Activated naive CD4-positive, alpha-beta T cell treated with anti-CD3 and anti-CD28 coated beads, Interleukin-2, amount 50 U/mL, for 24 hours (primary cell): ENCODE results near the gene TSPAN14.

Experiments used
- H3K27ac Mint-ChIP-seq: one replicate; pipeline ENCODE4 v1.8.0; 2021; ENCODE audit warnings: mild to moderate bottlenecking, mixed read lengths
- H3K27me3 Mint-ChIP-seq: one replicate; pipeline ENCODE4 v1.8.0; 2021; ENCODE audit warnings: mixed read lengths
- H3K36me3 Mint-ChIP-seq: one replicate; pipeline ENCODE4 v1.8.0; 2021; ENCODE audit warnings: mixed read lengths
- H3K4me1 Mint-ChIP-seq: one replicate; pipeline ENCODE4 v1.8.0; 2021; ENCODE audit warnings: mixed read lengths
- H3K4me3 Mint-ChIP-seq: one replicate; pipeline ENCODE4 v1.8.0; 2021; ENCODE audit warnings: mild to moderate bottlenecking, mixed read lengths
- H3K9me3 Mint-ChIP-seq: one replicate; pipeline ENCODE4 v1.8.0; 2021; ENCODE audit warnings: mixed read lengths

TSPAN14 gene

GRCh38 chr10:80459047-80459865 lies 5.1 kb downstream of the TSPAN14 start:
- Mint-ChIP-seq H3K9me3 (no peaks in the 10 kb centered on the region), H3K36me3 (peaks cover 2% of the 10 kb centered on the region), H3K27me3 (no peaks in the 10 kb centered on the region), H3K4me1 (peaks cover 85% of the 10 kb centered on the region), H3K27ac (peak overlapping the region; percentile 98), H3K4me3 (peak overlapping the region; percentile 97)

GRCh38 chr10:80460399-80461207 lies 6.5 kb downstream of the TSPAN14 start:
- no peaks in the 10 kb centered on the region for H3K27me3 Mint-ChIP-seq
- H3K27ac Mint-ChIP-seq: peak overlapping the region; percentile 98
- H3K4me1 Mint-ChIP-seq: peaks cover 98% of the 10 kb centered on the region
- H3K4me3 Mint-ChIP-seq: peak overlapping the region; percentile 97
- H3K9me3 Mint-ChIP-seq: no peaks in the 10 kb centered on the region
- H3K36me3 Mint-ChIP-seq: peaks cover 2% of the 10 kb centered on the region

- Mint-ChIP-seq H3K27me3 (no peaks in the 10 kb centered on the region), H3K27ac (peak overlapping the region; percentile 98), H3K36me3 (peaks cover 2% of the 10 kb centered on the region), H3K4me1 (peaks cover 98% of the 10 kb centered on the region), H3K9me3 (no peaks in the 10 kb centered on the region), H3K4me3 (peak overlapping the region; percentile 97)
These were observed 7.4 kb downstream of the TSPAN14 start for GRCh38 chr10:80461208-80462183.

GRCh38 chr10:80462299-80462980 lies 8.3 kb downstream of the TSPAN14 start:
- Mint-ChIP-seq H3K4me1 (peaks cover 100% of the 10 kb centered on the region), H3K9me3 (no peaks in the 10 kb centered on the region), H3K27me3 (no peaks in the 10 kb centered on the region), H3K27ac (peak overlapping the region; percentile 90), H3K36me3 (peaks cover 2% of the 10 kb centered on the region), H3K4me3 (peak overlapping the region; percentile 27)

DNA sequence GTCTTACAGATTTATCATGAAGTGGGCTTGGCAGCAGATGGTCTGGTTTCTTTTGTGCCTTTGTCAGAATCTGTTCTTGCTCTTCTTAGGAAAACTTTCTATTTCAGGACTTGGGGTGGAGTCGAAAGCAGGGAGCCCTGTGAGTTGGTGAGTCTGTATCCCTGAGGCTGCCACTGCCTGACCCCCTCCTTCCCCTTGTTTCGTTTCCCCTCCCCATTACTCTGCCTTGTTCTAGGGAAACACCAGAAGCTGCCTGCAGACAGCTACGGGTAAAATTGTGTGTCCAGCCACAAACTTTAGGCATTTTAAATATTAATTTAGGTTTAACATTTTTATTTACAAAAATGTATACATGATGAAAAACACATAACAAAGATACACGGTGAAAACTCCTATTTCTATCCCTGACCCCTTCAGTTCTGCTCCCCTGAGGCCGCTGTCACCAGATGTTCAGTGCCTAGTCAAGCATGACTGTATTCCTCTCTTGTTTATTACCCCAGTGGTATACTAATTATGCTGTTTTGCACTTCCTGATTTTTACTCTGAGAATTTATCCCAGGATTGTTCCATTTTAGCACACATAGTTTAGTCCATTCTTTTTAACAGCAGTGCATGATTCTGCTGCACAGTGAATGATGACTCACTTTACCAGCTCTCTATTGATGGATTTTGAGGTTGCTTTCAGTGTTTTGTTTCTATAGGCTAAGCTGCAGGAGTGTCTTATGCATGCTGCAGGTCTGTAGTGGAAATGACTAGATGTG lies 9.1 kb downstream of the TSPAN14 start:
- Mint-ChIP-seq H3K9me3 (no peaks in the 10 kb centered on the region), H3K36me3 (peaks cover 2% of the 10 kb centered on the region), H3K4me3 (peak overlapping the region; percentile 76), H3K27ac (peak overlapping the region; percentile 100), H3K4me1 (peaks cover 100% of the 10 kb centered on the region), H3K27me3 (no peaks in the 10 kb centered on the region)

DNA sequence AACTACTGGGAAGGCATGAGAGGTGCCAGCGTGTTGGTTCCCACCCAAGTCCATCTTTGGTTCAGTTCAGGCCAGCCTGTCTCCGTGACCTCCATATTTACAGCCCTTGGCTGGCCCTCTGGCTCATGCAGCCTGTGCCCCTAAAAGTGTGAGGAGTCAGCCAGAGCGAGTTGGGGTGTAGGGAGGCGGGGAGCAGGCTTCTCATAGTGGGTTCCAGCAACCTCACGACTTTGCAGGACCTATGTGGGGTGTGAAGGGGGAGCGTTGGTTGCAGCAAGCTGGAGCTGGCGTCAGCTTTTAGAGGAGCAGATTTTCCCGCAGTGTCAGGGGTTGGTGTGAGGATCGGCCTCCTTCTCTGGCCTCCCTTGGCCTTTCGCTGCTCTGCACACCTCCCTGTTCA lies 9.8 kb downstream of the TSPAN14 start:
- H3K36me3 Mint-ChIP-seq: peaks cover 2% of the 10 kb centered on the region
- H3K27me3 Mint-ChIP-seq: no peaks in the 10 kb centered on the region
- H3K4me3 Mint-ChIP-seq: peak overlapping the region; percentile 76
- H3K9me3 Mint-ChIP-seq: no peaks in the 10 kb centered on the region
- peaks cover 100% of the 10 kb centered on the region for H3K4me1 Mint-ChIP-seq
- H3K27ac Mint-ChIP-seq: peak overlapping the region; percentile 100

- peak overlapping the region; percentile 87 for H3K4me3 Mint-ChIP-seq
- H3K27ac Mint-ChIP-seq: peak overlapping the region; percentile 100
- H3K36me3 Mint-ChIP-seq: peaks cover 2% of the 10 kb centered on the region
- peaks cover 100% of the 10 kb centered on the region for H3K4me1 Mint-ChIP-seq
- H3K9me3 Mint-ChIP-seq: no peaks in the 10 kb centered on the region
- no peaks in the 10 kb centered on the region for H3K27me3 Mint-ChIP-seq
These were observed 10.7 kb downstream of the TSPAN14 start for GRCh38 chr10:80464557-80465450.

DNA sequence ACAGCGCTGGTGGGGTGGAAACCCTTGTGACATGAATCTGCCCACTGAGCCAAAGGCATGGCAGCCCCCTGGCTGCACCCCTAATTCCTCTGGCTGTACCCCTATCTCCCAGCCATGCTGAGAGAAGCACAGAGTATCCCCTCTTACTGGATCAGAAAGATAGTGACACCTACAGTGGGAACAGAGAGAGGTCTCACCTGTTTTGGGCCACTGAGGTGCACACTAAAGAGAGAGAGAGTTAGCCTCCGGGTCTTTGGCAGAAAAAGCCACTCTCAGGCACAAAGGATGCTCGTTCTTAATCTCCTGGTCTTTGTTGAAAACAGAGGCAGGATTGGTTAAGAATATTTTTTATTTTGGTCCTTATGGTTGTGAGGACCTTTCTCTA lies 11.3 kb downstream of the TSPAN14 start:
- Mint-ChIP-seq H3K4me3 (peak overlapping the region; percentile 87), H3K4me1 (peaks cover 99% of the 10 kb centered on the region), H3K27ac (peak overlapping the region; percentile 100), H3K36me3 (peaks cover 2% of the 10 kb centered on the region), H3K9me3 (no peaks in the 10 kb centered on the region), H3K27me3 (no peaks in the 10 kb centered on the region)

- no peaks in the 10 kb centered on the region for H3K9me3 Mint-ChIP-seq
These were observed 11.9 kb downstream of the TSPAN14 start for GRCh38 chr10:80465839-80466590.

DNA sequence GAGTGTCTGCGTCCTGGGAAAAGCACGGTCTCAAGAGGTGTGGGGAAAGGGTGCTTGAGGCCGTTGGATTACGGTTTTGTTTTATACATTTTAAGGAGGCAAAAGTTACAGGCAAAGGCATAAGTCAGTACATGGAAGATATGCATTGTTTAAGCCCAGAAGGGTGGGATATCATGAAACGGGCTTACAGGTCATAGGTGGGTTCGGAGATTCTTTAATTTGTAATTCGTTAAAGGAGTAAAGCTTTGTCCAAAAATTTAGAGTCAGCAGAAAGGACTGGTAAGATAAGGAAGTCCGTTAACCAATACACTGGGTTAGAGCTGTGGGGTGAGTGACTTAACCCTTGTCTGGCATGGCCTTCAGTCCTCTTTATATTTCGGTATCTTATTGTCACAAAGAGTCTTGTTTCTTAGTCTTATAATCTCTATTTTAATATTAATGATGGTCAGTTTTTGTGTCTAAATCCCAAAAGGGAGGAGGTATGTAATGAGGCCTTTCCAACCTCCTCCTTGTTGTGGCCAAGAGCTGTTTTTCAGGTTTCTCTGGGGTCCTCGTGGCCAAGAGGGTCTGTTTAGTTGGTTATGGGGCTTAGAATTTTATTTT lies 12.7 kb downstream of the TSPAN14 start:
- Mint-ChIP-seq H3K4me1 (peaks cover 99% of the 10 kb centered on the region), H3K9me3 (no peaks in the 10 kb centered on the region), H3K27ac (peak overlapping the region; percentile 100), H3K27me3 (no peaks in the 10 kb centered on the region), H3K4me3 (peak overlapping the region; percentile 87), H3K36me3 (peaks cover 4% of the 10 kb centered on the region)

More at GRCh38 chr10:80465839-80466590, 11.9 kb downstream of the TSPAN14 start:
- peak overlapping the region; percentile 100 for H3K27ac Mint-ChIP-seq
- H3K27me3 Mint-ChIP-seq: no peaks in the 10 kb centered on the region
- peaks cover 99% of the 10 kb centered on the region for H3K4me1 Mint-ChIP-seq
- H3K36me3 Mint-ChIP-seq: peaks cover 2% of the 10 kb centered on the region
- peak overlapping the region; percentile 87 for H3K4me3 Mint-ChIP-seq

DNA sequence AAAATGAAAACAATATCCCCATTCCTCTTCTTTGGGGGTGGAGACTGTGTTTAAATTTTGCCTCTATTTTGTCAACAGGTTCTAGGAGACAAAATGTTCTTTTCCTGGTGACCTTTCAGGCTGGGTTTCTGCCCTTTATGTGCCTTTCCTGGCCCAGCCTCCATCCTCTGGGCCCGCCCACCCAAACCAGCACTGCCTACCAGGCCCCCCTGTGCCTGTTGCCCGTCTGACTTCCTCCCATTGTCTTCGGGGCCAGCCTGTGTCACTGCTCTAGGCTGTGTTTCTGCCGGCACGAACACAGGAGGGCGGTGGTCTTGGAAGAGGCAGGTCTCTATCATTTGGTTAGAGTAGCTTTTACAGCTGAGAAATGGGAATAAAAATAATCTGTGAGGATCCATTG lies 13.9 kb downstream of the TSPAN14 start:
- Mint-ChIP-seq H3K27me3 (no peaks in the 10 kb centered on the region), H3K9me3 (no peaks in the 10 kb centered on the region), H3K4me3 (peak overlapping the region; percentile 87), H3K4me1 (peaks cover 99% of the 10 kb centered on the region), H3K36me3 (peaks cover 4% of the 10 kb centered on the region), H3K27ac (peak overlapping the region; percentile 100)

DNA sequence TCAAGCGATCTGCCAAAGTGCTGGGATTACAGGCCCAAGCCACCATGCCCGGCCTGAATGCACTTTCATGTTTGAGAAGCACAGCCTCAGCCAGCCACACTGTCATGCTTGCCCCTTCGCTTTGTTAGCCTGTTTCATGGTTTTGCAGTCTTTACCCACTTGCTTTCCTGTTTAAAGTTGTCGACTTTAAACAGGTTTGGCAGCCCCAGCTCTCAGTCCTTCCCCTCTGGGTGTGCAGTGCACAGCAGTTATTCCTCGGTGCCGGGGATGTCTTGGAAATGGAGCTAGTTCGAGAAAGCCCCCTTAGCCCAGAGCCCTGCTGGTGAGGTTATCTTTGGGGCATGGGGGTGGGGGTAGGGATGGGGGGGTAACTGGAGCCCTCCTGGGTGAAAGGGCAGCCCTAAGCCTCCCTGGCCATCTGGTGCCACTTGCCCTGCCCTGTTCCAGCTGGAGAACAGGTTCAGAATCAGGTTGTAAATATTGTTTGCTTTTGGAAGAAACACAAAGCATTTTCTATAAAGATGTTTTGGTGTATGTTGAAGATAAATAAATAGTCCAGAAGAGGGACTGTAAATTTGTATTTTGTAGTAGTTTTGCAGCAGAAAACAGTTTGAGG lies 14.8 kb downstream of the TSPAN14 start:
- Mint-ChIP-seq H3K4me3 (peak overlapping the region; percentile 87), H3K4me1 (peaks cover 99% of the 10 kb centered on the region), H3K27me3 (no peaks in the 10 kb centered on the region), H3K36me3 (peaks cover 2% of the 10 kb centered on the region), H3K27ac (peak overlapping the region; percentile 97), H3K9me3 (no peaks in the 10 kb centered on the region)
